Fibroblast of villous mesenchyme (primary cell): ENCODE data around the gene NLK. TPM values are rescaled to one million over a fixed set of nuclear protein-coding genes. Genes with fewer than 3 reads are reported as not detected.

Experiments
- DNase-seq: peaks from one replicate; pipeline ENCODE4 v3.0.0-alpha.2; 2010; ENCODE audit warnings: low read depth
- H3K4me3 ChIP-seq: 2 replicates; pipeline ENCODE4 v1.5.1; 2011; ENCODE audit warnings: low read depth, mild to moderate bottlenecking, low read length
- CTCF ChIP-seq: IDR thresholded peaks from 2 replicates; pipeline ENCODE4 v1.5.1; 2012; ENCODE audit warnings: low read depth, mild to moderate bottlenecking, low read length; ENCODE audit not compliant: insufficient read depth
- total RNA-seq: library from RNA; depleted of rRNA; stranded (reverse); fragments of >200 nt; gene quantifications from 2 replicates; pipeline ENCODE4 v1.2.3, GENCODE V29; 2012

NLK gene
- total RNA-seq, 1 donor: 33.7 TPM

GRCh38 chr17:28118362-28118761 is 75.9 kb downstream of the NLK start:
- no peak for TF ChIP-seq CTCF

DNA sequence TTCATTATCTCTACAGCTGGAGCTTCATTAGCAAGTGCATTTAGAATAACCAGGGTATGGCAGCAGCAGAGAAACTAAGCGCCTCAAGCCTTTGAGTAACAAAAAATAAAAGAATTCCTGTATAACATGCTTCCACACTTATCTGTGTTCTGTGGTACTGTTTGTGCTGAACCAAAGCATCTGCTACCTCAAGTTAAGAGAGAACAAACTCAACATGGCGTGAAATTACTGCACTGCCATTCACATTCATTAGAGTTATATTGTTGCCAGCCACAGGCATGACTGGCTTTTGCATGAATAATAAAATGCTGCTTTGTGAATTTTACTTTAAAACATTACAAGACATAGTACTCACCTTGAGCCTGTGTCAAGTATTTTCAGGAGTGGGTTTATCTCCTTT is 76.6 kb downstream of the NLK start:
- TF ChIP-seq CTCF: no peak
- H3K4me3 ChIP-seq: no peak overlapping the region
- no peak for DNase-seq

More at GRCh38 chr17:28118362-28118761, 75.9 kb downstream of the NLK start:
- DNase-seq: peak; percentile 46
- H3K4me3 ChIP-seq: peak overlapping the region; percentile 17

- no peak for TF ChIP-seq CTCF
- H3K4me3 ChIP-seq: no peak overlapping the region
- DNase-seq: no peak
Observed at GRCh38 chr17:28119560-28119959, 77.1 kb downstream of the NLK start.

- no peak overlapping the region for H3K4me3 ChIP-seq
- DNase-seq: no peak
- TF ChIP-seq CTCF: no peak
Observed at GRCh38 chr17:28120766-28121165, 78.3 kb downstream of the NLK start.

DNA sequence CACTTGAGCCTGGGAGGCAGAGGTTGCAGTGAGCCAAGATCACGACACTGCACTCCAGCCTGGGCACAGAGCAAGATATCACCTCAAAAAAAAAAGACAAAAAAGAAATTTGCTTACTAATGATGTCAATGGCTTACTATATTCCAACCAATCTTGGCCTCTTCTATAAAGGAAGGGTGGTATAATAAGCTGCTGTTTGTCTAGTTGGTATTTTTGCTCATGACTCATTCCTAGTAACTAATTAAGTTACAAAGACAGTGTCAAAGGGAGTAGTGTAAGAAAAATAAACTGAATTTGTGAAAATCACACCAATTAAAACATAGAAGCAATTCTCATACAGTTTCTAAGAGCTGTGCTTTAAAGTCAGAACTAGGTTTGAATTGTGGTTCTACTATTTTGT is 82.5 kb downstream of the NLK start:
- TF ChIP-seq CTCF: no peak
- DNase-seq: no peak
- H3K4me3 ChIP-seq: no peak overlapping the region

GRCh38 chr17:28125526-28126378 is 83.3 kb downstream of the NLK start:
- no peak for TF ChIP-seq CTCF
- H3K4me3 ChIP-seq: no peak overlapping the region
- no peak for DNase-seq
